Astrocyte of the spinal cord (primary cell): ENCODE results near the gene SYT12.

ENCODE experiments used
- DNase-seq: peaks from one replicate; pipeline ENCODE4 v3.0.0; 2011; ENCODE audit warnings: low read depth, low spot score
- H3K4me3 ChIP-seq: 2 replicates; pipeline ENCODE4 v1.5.1; 2011; ENCODE audit warnings: low read depth, mild to moderate bottlenecking, low read length, moderate library complexity
- in situ Hi-C: cut with HindIII; loops from 2 replicates; pipeline ENCODE4 v1.10.0; 2017; ENCODE audit warnings: low sequenced_read_pairs
- TF ChIP-seq, protein P1 (sequence below): IDR thresholded peaks from 2 replicates; pipeline ENCODE4 v1.5.1; 2012; ENCODE audit warnings: low read depth, mild to moderate bottlenecking, low read length, inconsistent platforms

Gene SYT12

DNA sequence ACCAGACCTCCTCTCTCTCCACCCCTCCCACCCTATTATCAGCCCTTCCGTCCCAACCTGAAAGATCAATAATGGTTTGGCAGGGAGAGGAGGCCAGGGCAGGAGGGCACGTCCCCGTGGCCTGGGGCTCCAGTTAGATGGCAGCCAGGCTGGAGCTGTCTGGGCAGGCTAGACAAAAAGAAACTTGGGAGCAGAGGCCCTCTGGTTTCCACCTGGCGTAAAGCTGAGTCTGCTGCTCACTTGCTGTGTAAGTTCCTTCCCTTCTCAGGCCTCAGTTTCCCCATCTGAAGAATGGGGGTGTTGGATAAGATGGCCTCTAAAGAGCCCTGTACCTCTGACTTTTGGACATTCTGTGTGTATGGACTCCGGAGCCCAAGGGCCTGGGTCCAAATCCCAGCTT is 30.0 kb downstream of the SYT12 start:
- DNase-seq = no peak
- in situ Hi-C loops = no loop called here
- no peak overlapping the region for H3K4me3 ChIP-seq
- TF ChIP-seq, protein P1, sequence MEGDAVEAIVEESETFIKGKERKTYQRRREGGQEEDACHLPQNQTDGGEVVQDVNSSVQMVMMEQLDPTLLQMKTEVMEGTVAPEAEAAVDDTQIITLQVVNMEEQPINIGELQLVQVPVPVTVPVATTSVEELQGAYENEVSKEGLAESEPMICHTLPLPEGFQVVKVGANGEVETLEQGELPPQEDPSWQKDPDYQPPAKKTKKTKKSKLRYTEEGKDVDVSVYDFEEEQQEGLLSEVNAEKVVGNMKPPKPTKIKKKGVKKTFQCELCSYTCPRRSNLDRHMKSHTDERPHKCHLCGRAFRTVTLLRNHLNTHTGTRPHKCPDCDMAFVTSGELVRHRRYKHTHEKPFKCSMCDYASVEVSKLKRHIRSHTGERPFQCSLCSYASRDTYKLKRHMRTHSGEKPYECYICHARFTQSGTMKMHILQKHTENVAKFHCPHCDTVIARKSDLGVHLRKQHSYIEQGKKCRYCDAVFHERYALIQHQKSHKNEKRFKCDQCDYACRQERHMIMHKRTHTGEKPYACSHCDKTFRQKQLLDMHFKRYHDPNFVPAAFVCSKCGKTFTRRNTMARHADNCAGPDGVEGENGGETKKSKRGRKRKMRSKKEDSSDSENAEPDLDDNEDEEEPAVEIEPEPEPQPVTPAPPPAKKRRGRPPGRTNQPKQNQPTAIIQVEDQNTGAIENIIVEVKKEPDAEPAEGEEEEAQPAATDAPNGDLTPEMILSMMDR = no peak

DNA sequence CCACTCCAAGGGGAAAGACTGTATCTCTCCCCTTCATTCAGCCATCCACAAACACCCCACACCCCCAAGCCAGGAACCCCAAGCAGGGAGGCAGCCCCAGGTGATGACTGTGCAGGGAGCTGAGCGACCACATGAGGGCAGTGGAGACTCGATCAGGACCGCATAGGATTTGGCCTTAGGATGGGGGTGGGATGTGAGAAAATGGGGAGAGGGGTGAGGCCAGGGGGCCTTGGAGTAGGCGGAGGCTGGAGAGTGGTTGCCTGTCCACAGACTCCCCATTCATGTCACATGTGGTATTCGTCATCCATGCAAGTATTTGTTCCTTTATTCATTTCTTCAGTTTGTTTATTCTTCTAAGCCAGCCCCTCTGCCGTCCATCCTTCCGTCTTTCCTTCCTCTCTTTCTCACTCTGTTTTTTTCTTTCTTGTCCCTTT is 31.0 kb downstream of the SYT12 start:
- no peak overlapping the region for H3K4me3 ChIP-seq
- TF ChIP-seq, protein P1 = peak; percentile 93
- peak; percentile 60 for DNase-seq
- in situ Hi-C loops = no loop called here

DNA sequence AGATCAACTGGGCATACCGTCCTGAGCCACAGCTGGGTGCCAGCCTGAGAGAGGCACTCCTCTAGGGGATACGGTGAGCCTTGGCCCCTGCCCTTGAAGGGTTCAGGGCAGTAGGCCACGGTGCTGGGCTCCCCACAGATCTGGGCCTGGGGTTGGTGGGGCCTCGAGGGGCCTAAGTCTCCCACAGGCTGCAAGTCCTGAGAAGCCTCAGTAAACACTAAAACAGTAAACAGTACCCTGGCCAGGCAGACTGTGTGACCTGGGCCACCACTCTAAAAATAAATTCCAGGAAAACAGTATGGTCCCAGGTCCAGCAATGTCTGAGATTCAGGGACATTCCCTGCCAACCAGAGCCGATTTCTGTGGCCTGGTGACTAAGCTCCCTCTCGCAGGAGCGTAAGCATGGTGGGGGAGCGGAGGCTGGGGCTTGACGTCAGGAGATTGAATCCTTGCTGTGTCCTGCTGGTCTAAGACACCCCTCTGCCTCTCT is 31.5 kb downstream of the SYT12 start:
- no peak overlapping the region for H3K4me3 ChIP-seq
- DNase-seq = peak; percentile 92
- TF ChIP-seq, protein P1 = no peak
- in situ Hi-C loops = no loop called here

DNA sequence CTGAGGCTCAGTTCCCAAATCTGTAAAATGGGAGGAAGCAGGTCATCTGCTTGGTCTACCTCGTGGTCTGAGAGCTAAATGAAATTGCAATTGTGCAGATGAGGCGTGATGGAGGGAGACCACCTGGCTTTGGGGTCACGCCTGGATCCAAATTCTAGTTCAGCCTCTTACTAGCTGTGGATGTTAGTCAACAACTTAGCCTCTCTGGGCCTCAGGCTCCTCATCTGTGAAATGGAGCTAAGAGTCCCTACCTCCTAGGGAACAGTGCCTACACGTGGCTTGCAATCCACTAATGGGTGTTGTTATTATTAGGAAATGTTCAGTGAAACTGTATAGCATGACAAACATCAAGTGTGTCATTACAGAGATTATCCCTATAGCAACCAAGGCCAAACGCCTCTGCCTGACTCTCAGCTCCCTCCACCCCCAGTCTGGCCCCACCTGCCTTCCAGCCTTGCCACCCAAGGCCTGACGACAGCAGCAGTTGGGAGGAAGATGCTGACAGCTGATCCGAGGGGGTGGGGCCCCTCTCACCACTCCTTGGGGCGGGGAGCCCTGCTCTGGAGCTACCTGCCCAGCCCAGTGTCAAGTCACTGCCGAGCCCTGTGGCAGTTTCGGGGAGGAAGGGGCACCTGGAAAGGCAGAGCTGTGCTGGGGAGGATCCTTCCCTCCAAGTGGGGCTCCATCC is 32.0 kb downstream of the SYT12 start:
- H3K4me3 ChIP-seq = no peak overlapping the region
- DNase-seq = peak; percentile 69
- TF ChIP-seq, protein P1 = no peak
- in situ Hi-C loops = no loop called here

DNA sequence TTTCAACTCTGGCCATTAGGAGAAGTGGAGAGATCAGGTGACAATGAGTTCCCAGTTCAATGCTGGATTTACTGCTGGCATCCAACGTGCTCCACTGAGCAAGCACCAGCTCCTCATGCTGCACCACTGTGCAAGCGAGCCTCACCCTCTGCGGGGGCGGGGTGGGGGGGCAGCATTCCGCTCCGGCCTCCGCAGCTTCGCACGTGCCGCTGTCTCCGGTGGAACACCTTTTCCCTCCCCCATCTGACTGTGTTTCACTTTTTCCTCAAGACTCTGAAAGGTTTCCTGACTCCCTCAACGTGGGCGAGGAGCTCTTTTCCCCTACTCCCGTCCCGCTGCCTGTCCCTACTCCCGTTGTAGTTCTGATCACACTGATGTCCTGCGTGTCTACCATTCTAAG is 32.9 kb downstream of the SYT12 start:
- peak overlapping the region; percentile 54 for H3K4me3 ChIP-seq
- TF ChIP-seq, protein P1 = no peak
- in situ Hi-C loops = no loop called here
- no peak for DNase-seq

DNA sequence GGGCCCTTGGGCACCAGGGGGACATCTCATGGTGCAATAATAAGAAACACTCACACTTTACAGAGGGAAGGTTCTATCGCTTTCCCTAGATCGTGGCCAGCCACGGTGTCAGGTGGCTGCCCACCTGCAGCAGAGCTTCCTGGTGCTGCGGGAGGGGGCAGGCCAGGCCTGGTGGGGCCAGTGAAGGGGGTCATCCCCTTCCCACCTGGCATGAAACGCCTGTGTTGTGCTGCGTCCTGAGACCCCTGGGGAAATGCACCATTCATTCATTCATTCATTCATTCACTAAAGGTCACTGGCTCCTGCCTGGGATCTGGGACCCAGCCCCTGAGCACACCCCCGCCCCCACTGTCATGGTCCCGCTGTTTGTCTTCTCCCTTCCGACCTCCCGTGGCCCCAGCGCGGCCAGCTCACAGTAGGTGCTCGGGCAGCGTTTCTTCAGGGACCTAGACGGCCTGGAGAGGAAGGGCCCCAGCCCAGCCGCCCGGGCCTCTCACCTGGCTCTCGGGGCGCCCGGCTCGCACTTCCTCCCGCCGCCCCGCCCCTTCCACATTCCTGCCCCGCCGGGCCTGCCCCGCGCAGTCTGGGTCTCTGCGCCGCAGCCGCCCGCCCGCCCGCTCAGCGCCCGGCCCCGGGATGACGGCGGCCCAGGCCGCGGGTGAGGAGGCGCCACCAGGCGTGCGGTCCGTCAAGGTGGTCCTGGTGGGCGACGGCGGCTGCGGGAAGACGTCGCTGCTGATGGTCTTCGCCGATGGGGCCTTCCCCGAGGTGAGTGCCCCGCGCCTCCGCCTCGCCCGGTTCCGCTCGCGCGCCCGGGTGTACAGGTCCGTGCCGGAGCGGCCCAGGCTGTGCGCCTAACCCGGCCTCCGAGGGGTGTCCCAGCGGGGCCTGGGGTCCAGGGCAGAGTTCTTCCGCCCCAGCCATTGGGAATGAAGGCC is 33.6 kb downstream of the SYT12 start, which contains the start of gene RHOD:
RHOD (plus strand) TSS at position 581 of the 938 bp plus-strand sequence; CDS start at position 637, 56 bp downstream.
- peak within 1 kb of the TSS; percentile 54 for H3K4me3 ChIP-seq
- in situ Hi-C loops = no loop called here
- no peak for DNase-seq

More for the DNA sequence above, 33.6 kb downstream of the SYT12 start, which contains the start of gene RHOD:
- TF ChIP-seq, protein P1 = no peak
